A673 (cell line): ENCODE results near the gene TSKU.

Experiments
- CTCF ChIP-seq: fragments of 300-800, 200-600 bp; sonication (generic); conservative IDR thresholded peaks from 2 replicates; pipeline ENCODE4 v1.5.1; 2017; ENCODE audit warnings: low read depth, mild to moderate bottlenecking, antibody characterized with exemption, low read length, moderate library complexity, mixed read lengths
- EZH2 ChIP-seq: fragments of 200-600 bp; sonication (generic); IDR thresholded peaks from 2 replicates; pipeline ENCODE4 v1.6.1; 2017; ENCODE audit warnings: borderline replicate concordance, low read depth, mild to moderate bottlenecking, mixed read lengths, antibody characterized with exemption, low read length; ENCODE audit not compliant: poor library complexity, severe bottlenecking

- no peak for TF ChIP-seq CTCF
- no peak for TF ChIP-seq EZH2
Observed at GRCh38 chr11:76759092-76759491, 24.1 kb upstream of the TSKU start.
